ENCODE results near the gene CDCA3.

Gene CDCA3

GRCh38 chr12:6855322-6855721 is 4.2 kb upstream of the CDCA3 start:
- DNase-seq (ENCODE audit: extremely low read depth in 1 of 2, low read depth in 1 of 2) = no peak

DNA sequence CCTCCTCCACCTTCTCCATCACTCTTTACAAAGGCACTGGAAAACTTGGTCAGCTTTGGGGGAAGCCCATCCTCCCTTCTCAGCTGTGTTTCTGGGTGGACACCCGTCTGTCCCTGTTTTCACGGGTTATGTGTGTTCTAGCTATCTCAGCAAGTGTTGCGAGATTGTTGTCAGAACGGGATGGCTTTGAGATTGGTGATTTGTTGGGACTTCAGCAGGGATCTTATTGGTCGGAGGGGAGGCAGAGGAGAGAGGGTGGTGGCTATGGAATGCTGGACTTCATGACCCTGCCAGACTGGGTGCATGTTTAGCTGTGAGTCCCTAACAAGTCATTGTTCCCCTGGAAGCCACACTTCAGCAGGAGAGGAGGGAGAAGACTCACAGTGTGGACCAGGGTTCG is 3.0 kb upstream of the CDCA3 start:
- no peak for DNase-seq (ENCODE audit: extremely low read depth in 1 of 2, low read depth in 1 of 2)

DNA sequence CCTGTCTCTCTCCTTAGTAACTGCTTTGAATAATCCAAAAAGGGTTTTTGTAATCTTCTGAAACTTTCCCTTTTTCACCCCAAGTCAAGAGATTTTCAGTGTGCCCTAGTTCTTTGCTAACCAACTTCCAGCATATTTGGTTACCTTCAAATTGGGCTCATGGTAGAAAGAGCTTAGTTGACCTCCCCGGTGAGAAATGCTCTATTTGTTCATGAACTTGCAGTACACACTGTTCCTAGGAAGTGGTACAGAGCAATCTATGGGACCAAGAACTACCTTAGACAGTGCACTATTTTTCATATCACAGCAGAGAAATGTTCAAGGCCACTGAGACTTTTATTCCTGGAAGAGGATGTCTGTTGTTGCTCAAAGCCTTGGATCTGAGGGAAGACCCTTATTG is 2.5 kb upstream of the CDCA3 start:
- no peak for DNase-seq (ENCODE audit: extremely low read depth in 1 of 2, low read depth in 1 of 2)

DNA sequence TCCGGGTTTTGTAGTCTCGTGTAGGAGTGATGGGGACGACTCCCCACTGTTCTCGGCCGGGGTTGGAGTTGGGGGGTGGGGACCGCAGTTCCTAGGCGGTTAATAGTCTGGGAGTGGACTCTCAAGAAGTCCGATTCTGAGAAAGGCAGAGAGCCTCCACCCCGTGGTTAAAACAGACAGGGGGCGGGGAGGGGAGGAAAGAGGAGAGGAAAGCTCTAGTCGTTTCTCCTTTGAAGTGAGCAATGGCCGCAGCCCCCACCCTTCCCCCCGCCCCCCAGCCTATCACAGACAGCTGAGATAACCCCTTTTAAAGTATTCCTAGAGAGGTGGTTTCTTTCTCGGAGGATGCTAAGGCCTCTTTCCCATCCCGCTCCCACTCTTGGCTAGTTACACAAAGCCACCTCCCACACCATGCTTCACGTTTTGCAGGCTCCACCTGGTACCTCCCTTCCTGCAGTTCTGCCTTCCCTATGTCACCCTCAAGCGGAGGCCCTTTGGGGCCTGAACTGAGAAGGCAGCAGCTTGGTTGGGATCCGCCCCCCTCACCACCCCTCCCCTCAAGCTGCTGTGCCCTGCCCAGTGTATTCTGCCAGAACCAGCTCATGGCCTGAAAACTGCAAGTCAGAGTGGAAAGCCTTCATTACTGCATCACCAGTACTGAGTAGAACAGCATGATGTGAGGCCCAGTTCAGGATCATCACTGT is 1.7 kb upstream of the CDCA3 start:
- no peak for DNase-seq (ENCODE audit: extremely low read depth in 1 of 2, low read depth in 1 of 2)

- peak; percentile 95 for DNase-seq (ENCODE audit: extremely low read depth in 1 of 2, low read depth in 1 of 2)
Observed at GRCh38 chr12:6851921-6852650, 1.0 kb upstream of the CDCA3 start, which contains the start of gene USP5. TSS of gene USP5 (plus strand) at chr12:6852150. CDS start at chr12:6852180, 30 bp downstream.

- no peak for DNase-seq (ENCODE audit: extremely low read depth in 1 of 2, low read depth in 1 of 2)
Observed at GRCh38 chr12:6850796-6851152, 312 bp downstream of the CDCA3 start.

- no peak for DNase-seq (ENCODE audit: extremely low read depth in 1 of 2, low read depth in 1 of 2)
Observed at GRCh38 chr12:6849976-6850560, 1.0 kb downstream of the CDCA3 start.

GRCh38 chr12:6849427-6849826 is 1.7 kb downstream of the CDCA3 start:
- DNase-seq (ENCODE audit: extremely low read depth in 1 of 2, low read depth in 1 of 2) = no peak

DNA sequence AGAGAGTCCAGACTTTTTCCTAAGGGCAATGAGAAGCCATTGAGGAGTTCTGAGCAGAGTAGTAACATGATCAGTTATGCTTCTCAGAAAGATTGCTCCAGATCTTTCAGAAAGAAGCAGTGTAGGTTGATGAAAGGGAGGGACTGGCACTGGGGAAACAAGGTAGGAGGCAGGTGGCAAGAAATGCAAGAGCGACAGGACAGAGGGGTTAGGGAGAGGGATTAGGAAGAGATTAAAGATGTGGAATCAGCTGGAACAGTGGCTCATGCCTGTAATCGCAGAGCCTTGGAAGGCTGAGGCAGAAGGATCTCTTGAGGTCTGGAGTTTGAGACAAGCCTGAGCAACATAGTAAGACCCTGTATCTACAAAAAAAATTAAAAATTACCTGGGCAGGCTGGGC is 3.4 kb downstream of the CDCA3 start:
- no peak for DNase-seq (ENCODE audit: extremely low read depth in 1 of 2, low read depth in 1 of 2)

DNA sequence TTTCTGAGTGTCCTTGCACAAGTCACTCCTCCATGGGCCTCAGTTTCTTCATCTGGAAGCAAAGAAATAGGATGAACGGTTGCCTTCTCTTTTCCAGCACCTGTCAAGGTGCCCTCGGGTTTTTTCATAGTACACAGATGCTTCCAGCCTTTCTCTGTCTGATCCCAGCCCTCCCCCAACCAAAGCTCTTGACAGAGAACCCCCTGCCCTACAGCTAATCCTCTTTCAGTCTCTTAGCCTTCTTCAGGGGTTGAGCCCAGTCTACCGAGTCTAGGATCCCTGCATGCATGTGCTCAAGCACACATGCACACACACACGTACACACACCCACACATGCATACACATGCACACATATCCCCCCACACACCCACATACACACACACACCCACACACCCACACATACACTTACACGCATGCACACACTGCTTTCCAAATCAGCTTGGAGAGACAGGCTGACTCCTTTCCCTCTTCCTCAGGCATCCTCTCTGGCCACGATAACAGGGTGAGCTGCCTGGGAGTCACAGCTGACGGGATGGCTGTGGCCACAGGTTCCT is 4.7 kb downstream of the CDCA3 start:
- DNase-seq (ENCODE audit: extremely low read depth in 1 of 2, low read depth in 1 of 2) = no peak

DNA sequence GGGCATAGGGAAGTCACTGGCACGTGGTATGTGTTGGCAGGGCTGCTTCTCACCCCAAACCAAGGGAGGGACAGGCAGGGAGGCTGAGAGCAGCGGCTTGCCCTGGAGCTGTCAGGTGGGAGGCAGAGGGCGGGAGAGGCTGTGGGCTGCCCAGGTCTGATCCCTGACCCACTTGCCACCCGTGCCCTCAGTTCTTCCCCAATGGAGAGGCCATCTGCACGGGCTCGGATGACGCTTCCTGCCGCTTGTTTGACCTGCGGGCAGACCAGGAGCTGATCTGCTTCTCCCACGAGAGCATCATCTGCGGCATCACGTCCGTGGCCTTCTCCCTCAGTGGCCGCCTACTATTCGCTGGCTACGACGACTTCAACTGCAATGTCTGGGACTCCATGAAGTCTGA is 5.7 kb downstream of the CDCA3 start:
- no peak for DNase-seq (ENCODE audit: extremely low read depth in 1 of 2, low read depth in 1 of 2)

DNA sequence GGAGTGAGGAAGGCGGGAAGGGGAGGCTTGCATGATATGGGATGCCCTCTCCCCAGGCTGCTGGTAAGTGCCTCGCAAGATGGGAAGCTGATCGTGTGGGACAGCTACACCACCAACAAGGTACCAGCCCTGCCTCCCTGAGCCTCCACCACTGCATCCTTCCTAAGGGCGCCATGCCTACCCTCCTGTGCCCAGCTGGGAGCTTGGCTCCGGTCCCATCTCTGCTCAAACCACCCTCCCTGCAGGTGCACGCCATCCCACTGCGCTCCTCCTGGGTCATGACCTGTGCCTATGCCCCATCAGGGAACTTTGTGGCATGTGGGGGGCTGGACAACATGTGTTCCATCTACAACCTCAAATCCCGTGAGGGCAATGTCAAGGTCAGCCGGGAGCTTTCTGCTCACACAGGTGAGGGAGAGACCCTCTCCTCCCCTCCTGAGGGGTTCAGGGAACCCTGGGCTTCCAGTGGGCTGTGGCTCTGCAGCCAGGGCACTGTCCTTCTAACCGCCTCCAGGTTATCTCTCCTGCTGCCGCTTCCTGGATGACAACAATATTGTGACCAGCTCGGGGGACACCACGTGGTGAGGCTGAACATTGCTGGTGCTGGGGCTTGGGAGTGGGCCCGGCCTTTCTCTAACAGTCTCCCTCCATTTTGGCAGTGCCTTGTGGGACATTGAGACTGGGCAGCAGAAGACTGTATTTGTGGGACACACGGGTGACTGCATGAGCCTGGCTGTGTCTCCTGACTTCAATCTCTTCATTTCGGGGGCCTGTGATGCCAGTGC is 7.8 kb downstream of the CDCA3 start:
- no peak for DNase-seq (ENCODE audit: extremely low read depth in 1 of 2, low read depth in 1 of 2)

- no peak for DNase-seq (ENCODE audit: extremely low read depth in 1 of 2, low read depth in 1 of 2)
Observed at GRCh38 chr12:6842075-6842474, 9.0 kb downstream of the CDCA3 start.

- no peak for DNase-seq (ENCODE audit: extremely low read depth in 1 of 2, low read depth in 1 of 2)
Observed at GRCh38 chr12:6840761-6841515, 10.1 kb downstream of the CDCA3 start, which contains the start of gene GNB3. TSS of gene GNB3 (plus strand) at chr12:6840925. CDS start at chr12:6841288, 363 bp downstream.

- no peak for DNase-seq (ENCODE audit: extremely low read depth in 1 of 2, low read depth in 1 of 2)
Observed at GRCh38 chr12:6840330-6840729, 10.8 kb downstream of the CDCA3 start.

DNA sequence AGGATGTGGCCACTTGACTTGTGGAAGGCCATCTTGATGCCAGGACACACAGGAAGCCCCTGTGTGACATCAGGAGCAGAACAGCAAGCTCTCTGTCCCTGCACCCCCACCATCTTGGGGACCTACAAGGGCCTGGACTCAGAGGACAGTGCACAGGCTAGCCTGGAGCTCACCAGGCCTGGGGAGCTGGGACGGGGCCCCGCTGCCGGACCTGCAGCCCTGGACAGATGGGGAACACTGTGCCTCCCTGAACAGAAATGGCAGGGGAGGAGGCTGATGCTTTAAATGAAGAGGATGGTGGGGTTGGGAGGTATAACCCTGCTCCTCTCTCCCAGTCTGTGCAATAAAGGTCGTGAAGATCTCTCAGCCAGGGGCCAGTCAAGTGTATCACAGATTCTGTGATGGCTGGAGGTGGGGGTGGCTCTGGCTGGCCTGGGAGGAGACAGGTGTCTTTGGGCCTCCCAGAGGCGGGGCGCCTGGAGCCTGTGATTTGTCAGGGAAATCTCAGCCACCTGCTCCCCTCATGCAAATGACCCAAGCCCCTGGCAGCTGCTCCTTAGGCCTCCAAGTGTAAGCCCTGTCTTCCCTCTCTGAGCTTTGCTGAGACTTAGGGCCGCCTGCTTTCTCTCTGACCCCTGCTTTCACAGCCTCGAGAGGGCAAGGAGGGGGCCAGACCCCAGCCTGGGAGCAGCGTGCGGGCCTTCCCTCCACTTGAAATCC is 11.4 kb downstream of the CDCA3 start:
- DNase-seq (ENCODE audit: extremely low read depth in 1 of 2, low read depth in 1 of 2) = no peak

GRCh38 chr12:6838854-6839253 is 12.2 kb downstream of the CDCA3 start:
- DNase-seq (ENCODE audit: extremely low read depth in 1 of 2, low read depth in 1 of 2) = no peak

DNA sequence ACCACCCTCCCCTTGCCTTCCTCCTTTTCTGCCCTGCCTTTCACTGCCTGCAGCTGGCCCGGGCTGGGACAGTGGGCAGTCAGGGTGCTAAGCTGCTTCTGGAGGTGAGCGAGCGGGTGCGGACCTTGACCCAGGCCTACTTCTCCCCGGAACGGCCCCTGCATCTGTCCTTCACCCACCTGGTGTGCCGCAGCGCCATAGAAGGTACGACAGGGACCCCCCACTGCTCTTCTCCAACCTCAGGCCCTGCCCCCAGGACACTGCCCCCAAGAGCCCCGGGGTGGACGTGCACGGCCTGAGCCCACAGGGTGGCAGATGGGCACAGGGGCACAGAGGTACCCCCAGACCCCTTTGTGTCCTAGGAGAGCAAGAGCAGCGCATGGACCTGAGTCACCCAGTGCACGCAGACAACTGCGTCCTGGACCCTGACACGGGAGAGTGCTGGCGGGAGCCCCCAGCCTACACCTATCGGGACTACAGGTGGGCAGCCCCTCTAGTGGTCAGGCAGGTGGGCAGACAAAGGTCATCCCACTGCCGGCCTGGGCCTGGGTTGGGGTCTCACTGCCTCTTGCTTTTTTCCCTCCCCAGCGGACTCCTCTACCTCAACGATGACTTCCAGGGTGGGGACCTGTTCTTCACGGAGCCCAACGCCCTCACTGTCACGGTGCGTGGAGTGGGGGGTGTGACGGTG is 13.6 kb downstream of the CDCA3 start:
- no peak for DNase-seq (ENCODE audit: extremely low read depth in 1 of 2, low read depth in 1 of 2)

DNA sequence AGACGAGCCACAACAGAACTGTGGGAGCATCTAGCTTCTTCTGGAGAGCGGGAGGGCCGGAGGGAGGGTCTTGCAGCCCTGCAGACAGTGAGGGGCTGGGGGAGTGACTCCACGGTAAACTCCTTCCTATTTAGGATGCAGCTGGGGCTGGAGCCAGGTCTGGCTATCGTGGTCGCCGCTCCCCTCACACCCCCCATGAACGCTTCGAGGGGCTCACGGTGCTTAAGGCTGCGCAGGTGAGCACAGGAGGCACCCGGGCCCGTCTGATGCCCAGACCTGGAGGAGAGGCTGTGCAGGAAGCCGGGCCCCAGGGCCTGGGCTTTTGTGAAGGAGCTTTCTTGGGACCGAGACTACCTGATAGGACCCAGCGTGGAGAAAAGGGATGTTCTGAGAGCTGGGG is 14.2 kb downstream of the CDCA3 start:
- DNase-seq (ENCODE audit: extremely low read depth in 1 of 2, low read depth in 1 of 2) = no peak

All from activated CD8-positive, alpha-beta memory T cell treated with anti-CD3 and anti-CD28 coated beads for 1 hour (primary cell).